Activated CD4-positive, alpha-beta memory T cell treated with anti-CD3 and anti-CD28 coated beads for 36 hours (primary cell): ENCODE measurements around the gene CIB4. TPM values are rescaled to one million over a fixed set of nuclear protein-coding genes. Genes with fewer than 3 reads are reported as not detected.
"Not testable (repeated sequence)": the region's sequence is repeated elsewhere in the genome, so short reads cannot be mapped to it uniquely, and the experiment has no call there.

ENCODE experiments used
- CTCF ChIA-PET: fragments of 350-600 bp; sonication (Branson Sonifier 250); formaldehyde crosslinking; loops from one replicate; lab custom pipeline; 2021; ENCODE audit warnings: antibody characterized with exemption, inconsistent platforms; lab: Charles Lee
- POLR2A ChIA-PET: fragments of 350-600 bp; sonication (Branson Sonifier 250); formaldehyde crosslinking; loops from one replicate; lab custom pipeline; 2021; ENCODE audit warnings: antibody characterized with exemption; lab: Charles Lee
- DNase-seq: peaks from one replicate; pipeline ENCODE4 v3.0.0-alpha.2; 2020
- H3K27ac Mint-ChIP-seq: one replicate; pipeline ENCODE4 v1.8.0; 2021; ENCODE audit warnings: mixed read lengths
- H3K27me3 Mint-ChIP-seq: one replicate; pipeline ENCODE4 v1.8.0; 2021; ENCODE audit warnings: mixed read lengths
- H3K36me3 Mint-ChIP-seq: one replicate; pipeline ENCODE4 v1.8.0; 2021; ENCODE audit warnings: mixed read lengths
- H3K4me1 Mint-ChIP-seq: one replicate; pipeline ENCODE4 v1.8.0; 2021; ENCODE audit warnings: low read depth, mixed read lengths
- H3K4me3 Mint-ChIP-seq: one replicate; pipeline ENCODE4 v1.8.0; 2021; ENCODE audit warnings: mild to moderate bottlenecking, mixed read lengths
- H3K9me3 Mint-ChIP-seq: one replicate; pipeline ENCODE4 v1.8.0; 2021; ENCODE audit warnings: mixed read lengths
- intact Hi-C: fragments of 100-400 bp; cut with micrococcal nuclease; formaldehyde crosslinking; loops from one replicate; pipeline ENCODE4 v1.15.1; 2023
- total RNA-seq, 2 experiments: library from RNA; stranded (reverse); gene quantifications; one replicate each; pipeline ENCODE4 v1.2.3, GENCODE V29; 2021

Gene CIB4
- total RNA-seq, 2 experiments from 2014 or later, result not detected

GRCh38 chr2:26574900-26575560 is 66.1 kb downstream of the CIB4 start:
- no peak for DNase-seq
- intact Hi-C loops, result no loop called here
- ChIA-PET POLR2A (no interaction called here), CTCF (interaction anchor here (0.6 kb wide), 1 partner anchor 317 kb away, joined by 3 read pairs; no protein-coding TSS in a partner anchor)
- Mint-ChIP-seq H3K27me3 (peaks cover 7% of the 10 kb centered on the region), H3K4me1 (no peaks in the 10 kb centered on the region), H3K4me3 (no peak overlapping the region), H3K27ac (no peak overlapping the region), H3K36me3 (no peaks in the 10 kb centered on the region), H3K9me3 (no peaks in the 10 kb centered on the region)

GRCh38 chr2:26574066-26574899 is 66.9 kb downstream of the CIB4 start:
- Mint-ChIP-seq H3K27me3 (peaks cover 7% of the 10 kb centered on the region), H3K4me3 (no peak overlapping the region), H3K36me3 (no peaks in the 10 kb centered on the region), H3K27ac (no peak overlapping the region), H3K4me1 (no peaks in the 10 kb centered on the region), H3K9me3 (no peaks in the 10 kb centered on the region)
- intact Hi-C loops, result no loop called here
- POLR2A ChIA-PET, result no interaction called here
- no peak for DNase-seq
- CTCF ChIA-PET, result no interaction called here

GRCh38 chr2:26573241-26573925 is 67.8 kb downstream of the CIB4 start:
- H3K9me3 Mint-ChIP-seq, result no peaks in the 10 kb centered on the region
- no peaks in the 10 kb centered on the region for H3K36me3 Mint-ChIP-seq
- no peak for DNase-seq
- H3K27me3 Mint-ChIP-seq, result peaks cover 2% of the 10 kb centered on the region
- H3K4me3 Mint-ChIP-seq, result no peak overlapping the region
- no peaks in the 10 kb centered on the region for H3K4me1 Mint-ChIP-seq
- H3K27ac Mint-ChIP-seq, result no peak overlapping the region
- ChIA-PET CTCF (interaction anchor here (1.2 kb wide), 1 partner anchor 70 kb away, joined by 3 read pairs; no protein-coding TSS in a partner anchor), POLR2A (no interaction called here)
- intact Hi-C loops, result no loop called here

- Mint-ChIP-seq H3K27ac (no peak overlapping the region), H3K9me3 (no peaks in the 10 kb centered on the region), H3K4me3 (no peak overlapping the region), H3K27me3 (peaks cover 2% of the 10 kb centered on the region), H3K4me1 (no peaks in the 10 kb centered on the region), H3K36me3 (no peaks in the 10 kb centered on the region)
- no peak for DNase-seq
- CTCF ChIA-PET, result interaction anchor here (1.2 kb wide), 1 partner anchor 69 kb away, joined by 3 read pairs; no protein-coding TSS in a partner anchor
- intact Hi-C loops, result no loop called here
- POLR2A ChIA-PET, result no interaction called here
Measured at GRCh38 chr2:26572591-26572990, 68.6 kb downstream of the CIB4 start.

GRCh38 chr2:26571316-26571715 is 69.8 kb downstream of the CIB4 start:
- DNase-seq, result no peak
- H3K4me1 Mint-ChIP-seq, result no peaks in the 10 kb centered on the region
- H3K27me3 Mint-ChIP-seq, result peaks cover under 1% of the 10 kb centered on the region
- no peak overlapping the region for H3K27ac Mint-ChIP-seq
- no peaks in the 10 kb centered on the region for H3K9me3 Mint-ChIP-seq
- CTCF ChIA-PET, result no interaction called here
- no peak overlapping the region for H3K4me3 Mint-ChIP-seq
- POLR2A ChIA-PET, result no interaction called here
- intact Hi-C loops, result no loop called here
- H3K36me3 Mint-ChIP-seq, result no peaks in the 10 kb centered on the region

- no peak overlapping the region for H3K4me3 Mint-ChIP-seq
Measured at GRCh38 chr2:26570083-26570430, 71.1 kb downstream of the CIB4 start.

GRCh38 chr2:26569216-26570082 is 71.7 kb downstream of the CIB4 start:
- no peak overlapping the region for H3K4me3 Mint-ChIP-seq
- no peak for DNase-seq
- intact Hi-C loops, result no loop called here
- no peaks in the 10 kb centered on the region for H3K4me1 Mint-ChIP-seq
- no peaks in the 10 kb centered on the region for H3K36me3 Mint-ChIP-seq
- peaks cover 17% of the 10 kb centered on the region for H3K27me3 Mint-ChIP-seq
- H3K9me3 Mint-ChIP-seq, result no peaks in the 10 kb centered on the region
- H3K27ac Mint-ChIP-seq, result no peak overlapping the region
- POLR2A ChIA-PET, result no interaction called here
- CTCF ChIA-PET, result interaction anchor here (1.2 kb wide), 1 partner anchor 8 kb away, joined by 3 read pairs; no protein-coding TSS in a partner anchor

More at GRCh38 chr2:26570083-26570430, 71.1 kb downstream of the CIB4 start:
- no peaks in the 10 kb centered on the region for H3K9me3 Mint-ChIP-seq
- ChIA-PET CTCF (no interaction called here), POLR2A (no interaction called here)
- no peak overlapping the region for H3K27ac Mint-ChIP-seq
- DNase-seq, result no peak
- peaks cover 12% of the 10 kb centered on the region for H3K27me3 Mint-ChIP-seq
- H3K4me1 Mint-ChIP-seq, result no peaks in the 10 kb centered on the region
- H3K36me3 Mint-ChIP-seq, result no peaks in the 10 kb centered on the region
- intact Hi-C loops, result no loop called here

- Mint-ChIP-seq H3K4me1 (no peaks in the 10 kb centered on the region), H3K27me3 (peaks cover 29% of the 10 kb centered on the region), H3K4me3 (no peak overlapping the region), H3K9me3 (no peaks in the 10 kb centered on the region), H3K36me3 (no peaks in the 10 kb centered on the region), H3K27ac (no peak overlapping the region)
- intact Hi-C loops, result no loop called here
- CTCF ChIA-PET, result interaction anchor here (1.2 kb wide), 1 partner anchor 9 kb away, joined by 3 read pairs; no protein-coding TSS in a partner anchor
- POLR2A ChIA-PET, result no interaction called here
- no peak for DNase-seq
Measured at GRCh38 chr2:26568076-26568890, 72.9 kb downstream of the CIB4 start.

- no peak for DNase-seq
- Mint-ChIP-seq H3K27ac (no peak overlapping the region), H3K4me3 (no peak overlapping the region), H3K36me3 (no peaks in the 10 kb centered on the region), H3K9me3 (no peaks in the 10 kb centered on the region), H3K4me1 (no peaks in the 10 kb centered on the region), H3K27me3 (peaks cover 36% of the 10 kb centered on the region)
- ChIA-PET POLR2A (no interaction called here), CTCF (no interaction called here)
- intact Hi-C loops, result no loop called here
Measured at GRCh38 chr2:26567534-26567933, 73.6 kb downstream of the CIB4 start.

- H3K4me3 Mint-ChIP-seq, intact Hi-C loops, H3K27ac Mint-ChIP-seq, POLR2A ChIA-PET, H3K36me3 Mint-ChIP-seq, DNase-seq, H3K9me3 Mint-ChIP-seq, H3K4me1 Mint-ChIP-seq: not testable (repeated sequence)
- H3K27me3 Mint-ChIP-seq, result peaks cover 41% of the 10 kb centered on the region
- CTCF ChIA-PET, result interaction anchor here (2.3 kb wide), 1 partner anchor 11 kb away, joined by 11 read pairs; no protein-coding TSS in a partner anchor
Measured at GRCh38 chr2:26566731-26567130, 74.4 kb downstream of the CIB4 start.

- no peak for DNase-seq
- Mint-ChIP-seq H3K9me3 (no peaks in the 10 kb centered on the region), H3K4me1 (peaks cover 2% of the 10 kb centered on the region), H3K27me3 (peaks cover 48% of the 10 kb centered on the region), H3K4me3 (no peak overlapping the region), H3K36me3 (no peaks in the 10 kb centered on the region), H3K27ac (no peak overlapping the region)
- ChIA-PET POLR2A (no interaction called here), CTCF (interaction anchor here (2.3 kb wide), 1 partner anchor 11 kb away, joined by 11 read pairs; no protein-coding TSS in a partner anchor)
- intact Hi-C loops, result no loop called here
Measured at GRCh38 chr2:26566081-26566375, 75.1 kb downstream of the CIB4 start.
